Amniotic epithelial cell (primary cell): ENCODE results near the gene DNMT3B.
"Not testable (repeated sequence)": the region's sequence is repeated elsewhere in the genome, so short reads cannot be mapped to it uniquely, and the experiment has no call there.

Experiments
- DNase-seq: peaks from one replicate; pipeline ENCODE4 v3.0.0-alpha.2; 2010; ENCODE audit warnings: low read depth

The DNMT3B gene

DNA sequence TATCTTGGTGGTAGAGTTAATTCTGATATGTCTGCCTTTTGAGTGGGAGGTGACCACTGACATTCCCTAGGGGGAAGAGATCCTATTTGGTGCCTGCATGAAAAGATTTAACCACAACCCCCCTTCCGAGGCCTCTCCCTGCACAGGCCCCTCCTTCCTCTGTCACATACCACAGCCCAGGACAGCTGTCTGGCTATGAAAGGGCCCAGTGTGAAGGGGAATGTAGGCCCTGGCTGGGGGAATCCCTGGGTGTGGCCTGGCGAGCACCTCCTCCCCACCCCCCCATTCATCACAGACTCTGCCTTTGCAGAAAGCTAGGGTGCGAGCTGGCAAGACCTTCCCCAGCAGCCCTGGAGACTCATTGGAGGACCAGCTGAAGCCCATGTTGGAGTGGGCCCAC lies 30.1 kb downstream of the DNMT3B start:
- peak; percentile 74 for DNase-seq

DNA sequence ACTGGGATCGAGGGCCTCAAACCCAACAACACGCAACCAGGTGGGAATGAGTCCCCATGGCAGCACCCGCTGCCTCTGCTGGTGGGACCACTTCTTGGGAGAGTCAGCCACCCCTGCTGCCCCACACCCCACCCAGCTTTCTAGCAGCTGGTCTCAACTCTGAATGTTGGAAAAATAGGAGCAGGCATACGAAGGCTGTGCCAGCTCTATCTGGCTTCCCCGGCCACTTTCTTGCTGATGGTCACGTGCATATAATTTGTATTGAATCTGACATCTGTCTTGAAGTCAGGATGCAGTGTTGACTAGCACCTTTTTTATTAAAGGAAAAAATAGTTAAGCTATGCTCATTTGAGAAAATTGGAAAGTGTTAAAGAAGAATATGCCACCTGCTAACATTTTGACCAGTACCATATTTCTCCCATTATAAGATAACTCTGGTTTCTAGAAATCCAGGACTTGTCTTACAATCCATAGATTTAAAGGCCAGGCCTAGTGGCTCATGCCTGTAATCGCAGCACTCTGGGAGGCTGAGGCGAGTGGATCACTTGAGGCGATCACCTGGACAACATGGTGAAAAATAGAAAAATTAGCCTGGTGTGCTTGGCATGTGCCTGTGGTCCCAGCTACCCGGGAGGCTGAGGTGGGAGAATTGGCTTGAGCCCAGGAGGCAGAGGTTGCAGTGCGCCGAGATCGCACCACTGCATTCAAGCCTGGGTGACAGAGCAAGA lies 30.7 kb downstream of the DNMT3B start:
- no peak for DNase-seq

DNA sequence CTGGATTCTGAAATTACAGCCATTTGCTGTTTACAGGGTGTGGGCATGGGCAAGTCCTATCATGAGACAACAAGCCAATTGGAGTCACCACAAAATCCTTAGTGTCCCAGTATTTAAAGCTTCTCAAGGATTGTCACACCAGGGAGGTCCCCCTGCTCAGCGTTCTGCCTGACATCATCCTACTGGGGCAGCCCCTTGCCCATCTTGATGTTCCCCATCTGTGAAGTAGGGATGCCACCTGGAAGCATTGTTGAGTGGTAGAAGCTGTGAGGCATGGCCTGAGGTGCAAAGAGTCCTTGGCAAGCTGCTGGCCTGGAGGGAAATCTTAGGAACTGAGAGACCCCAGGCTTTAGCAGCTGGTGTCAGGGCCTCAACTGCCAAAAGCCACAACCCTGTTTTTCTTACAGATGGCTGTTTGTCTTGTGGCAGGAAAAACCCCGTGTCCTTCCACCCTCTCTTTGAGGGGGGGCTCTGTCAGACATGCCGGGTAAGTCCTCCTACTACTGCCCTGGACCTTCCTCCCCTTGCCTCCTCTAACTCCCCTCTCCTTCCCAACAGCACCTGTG lies 34.3 kb downstream of the DNMT3B start:
- DNase-seq, result no peak

DNA sequence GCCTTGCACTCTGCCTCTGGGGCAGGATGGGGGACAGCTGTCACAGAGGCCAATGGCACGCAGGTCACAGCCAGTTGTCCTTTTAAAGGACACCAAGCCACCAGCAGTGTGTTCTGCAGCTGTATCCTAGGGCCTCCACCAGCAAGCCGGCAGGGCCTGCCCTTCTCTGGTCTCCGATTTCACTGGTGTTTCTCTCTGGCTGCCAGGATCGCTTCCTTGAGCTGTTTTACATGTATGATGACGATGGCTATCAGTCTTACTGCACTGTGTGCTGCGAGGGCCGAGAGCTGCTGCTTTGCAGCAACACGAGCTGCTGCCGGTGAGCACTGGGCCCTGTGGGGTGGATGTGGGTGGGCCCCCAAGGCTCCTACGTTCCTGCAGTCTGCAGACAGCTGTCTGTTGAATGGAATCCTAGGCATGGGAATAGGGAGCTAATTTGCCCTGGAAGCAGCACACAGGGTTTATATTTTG lies 34.8 kb downstream of the DNMT3B start:
- no peak for DNase-seq

DNA sequence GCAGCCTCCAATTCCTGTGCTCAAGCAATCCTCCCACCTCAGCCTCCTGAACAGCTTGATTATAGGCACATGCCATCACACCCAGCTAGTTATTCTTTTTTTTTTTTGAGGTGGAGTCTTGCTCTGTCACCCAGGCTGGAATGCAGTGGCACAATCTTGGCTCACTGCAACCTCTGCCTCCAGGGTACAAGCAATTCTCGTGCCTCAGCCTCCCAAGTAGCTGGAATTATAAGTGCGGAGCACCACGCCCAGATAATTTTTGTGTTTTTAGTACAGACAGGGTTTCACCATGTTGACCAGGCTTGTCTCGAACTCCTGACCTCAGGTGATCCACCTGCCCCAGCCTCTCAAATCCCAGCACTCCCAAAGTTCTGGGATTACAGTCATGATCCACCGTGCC lies 35.4 kb downstream of the DNMT3B start:
- not testable (repeated sequence) for DNase-seq

DNA sequence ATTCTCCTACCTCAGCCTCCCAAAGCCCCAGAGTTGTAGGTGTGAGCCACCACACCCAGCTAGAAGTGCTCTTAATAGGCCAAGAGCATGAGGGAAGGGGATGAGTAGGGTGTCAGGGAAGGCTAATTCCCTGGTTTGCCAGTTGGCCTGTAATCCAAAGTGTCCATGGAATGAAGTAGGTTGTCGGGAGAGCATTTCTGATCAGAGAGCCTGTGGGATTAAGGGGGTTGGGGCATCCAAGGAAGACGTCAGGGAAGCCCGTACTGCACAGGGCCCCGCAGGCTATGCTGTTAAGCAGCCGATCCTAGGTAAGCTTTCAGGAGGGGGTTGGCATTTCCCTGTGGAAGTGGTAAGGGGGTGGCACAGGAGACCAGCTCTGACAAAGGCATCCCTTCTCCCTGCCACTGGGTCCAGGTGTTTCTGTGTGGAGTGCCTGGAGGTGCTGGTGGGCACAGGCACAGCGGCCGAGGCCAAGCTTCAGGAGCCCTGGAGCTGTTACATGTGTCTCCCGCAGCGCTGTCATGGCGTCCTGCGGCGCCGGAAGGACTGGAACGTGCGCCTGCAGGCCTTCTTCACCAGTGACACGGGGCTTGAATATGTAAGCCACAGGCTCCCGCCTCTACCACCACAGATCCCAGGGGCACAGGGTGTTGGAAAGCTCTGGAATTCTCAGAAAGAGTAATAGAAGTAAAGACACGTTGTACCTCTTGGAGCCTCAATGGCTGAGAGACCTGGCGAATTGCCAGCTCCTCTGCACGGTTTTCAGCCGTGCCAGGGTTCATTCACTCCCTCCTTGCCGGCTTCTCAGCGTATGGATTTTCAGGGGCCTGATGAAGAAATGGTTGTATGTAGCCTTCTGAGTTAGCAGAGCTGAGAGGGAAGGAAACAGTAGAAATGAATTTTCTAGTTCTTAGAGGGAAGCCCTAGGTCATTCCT lies 36.1 kb downstream of the DNMT3B start:
- no peak for DNase-seq

DNA sequence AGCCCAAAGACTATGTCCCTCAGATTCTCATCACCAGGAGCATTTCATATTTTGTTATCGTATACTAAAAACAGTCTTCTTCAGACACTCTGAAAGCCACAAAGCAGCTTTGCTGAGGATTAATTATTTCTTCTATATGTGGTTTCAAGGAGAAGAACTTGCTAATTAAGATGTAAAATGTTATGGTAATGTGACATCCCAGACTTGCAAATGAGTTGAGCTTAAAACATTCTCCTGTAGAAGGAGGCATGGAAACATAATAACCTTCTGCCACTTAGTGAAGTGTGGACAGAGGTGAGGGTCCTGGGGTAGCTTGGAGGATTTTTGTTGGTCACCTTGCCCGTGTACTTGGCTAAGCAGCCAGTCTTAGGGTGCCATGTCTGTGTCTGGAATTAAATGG lies 40.9 kb downstream of the DNMT3B start:
- DNase-seq, result no peak

DNA sequence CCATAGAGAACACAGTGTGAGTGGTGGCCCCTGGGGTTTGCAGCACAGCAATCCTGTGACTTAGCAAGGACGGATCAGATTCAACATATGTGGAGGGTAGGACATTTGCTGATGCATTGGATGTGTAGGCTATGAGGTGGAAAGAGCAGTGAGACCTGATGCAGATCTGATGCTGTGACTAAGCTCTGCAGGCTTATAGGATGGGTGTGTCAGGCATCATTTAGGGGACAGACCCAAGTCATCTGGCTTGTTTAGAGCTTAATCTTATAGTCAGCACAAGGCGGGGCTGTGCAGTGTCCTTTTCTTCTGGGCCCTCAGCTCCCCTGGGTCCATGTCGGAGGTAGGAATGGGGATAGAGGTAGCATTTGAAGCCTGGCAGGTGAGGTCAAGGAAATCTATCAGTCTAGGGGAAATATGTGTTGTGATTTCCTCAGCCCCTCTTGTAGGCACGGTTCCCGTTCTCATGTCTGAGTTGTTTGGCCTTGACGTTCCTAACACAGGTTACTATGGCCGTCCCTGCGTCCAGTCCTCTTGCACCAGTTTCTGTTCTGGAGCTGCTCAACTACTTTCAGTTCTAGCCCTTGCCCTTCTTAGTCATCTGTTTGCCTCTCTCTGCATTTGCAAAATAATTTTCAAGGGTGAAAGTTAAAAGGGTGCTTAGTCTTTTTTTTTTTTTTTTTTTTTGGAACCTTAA lies 42.0 kb downstream of the DNMT3B start:
- DNase-seq, result no peak

DNA sequence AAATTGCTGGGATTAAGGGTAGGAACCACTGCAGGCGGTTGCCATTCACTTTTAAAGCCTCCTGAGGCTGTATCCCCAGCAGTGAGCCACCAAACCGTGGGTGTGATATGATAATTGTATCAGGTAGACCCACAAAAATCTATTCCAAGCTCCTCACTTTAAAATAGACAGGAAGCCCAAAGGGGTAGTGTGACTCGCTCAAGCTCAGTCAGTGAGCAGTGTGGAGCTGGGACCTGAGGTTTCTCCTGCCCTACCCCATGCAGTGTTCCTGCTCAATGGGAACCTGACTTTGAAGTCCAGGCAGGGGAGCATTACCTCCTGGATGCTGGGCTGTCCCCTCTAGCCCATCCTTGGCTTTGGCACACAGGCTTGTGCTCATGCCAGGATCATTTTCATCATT lies 42.6 kb downstream of the DNMT3B start:
- no peak for DNase-seq

DNA sequence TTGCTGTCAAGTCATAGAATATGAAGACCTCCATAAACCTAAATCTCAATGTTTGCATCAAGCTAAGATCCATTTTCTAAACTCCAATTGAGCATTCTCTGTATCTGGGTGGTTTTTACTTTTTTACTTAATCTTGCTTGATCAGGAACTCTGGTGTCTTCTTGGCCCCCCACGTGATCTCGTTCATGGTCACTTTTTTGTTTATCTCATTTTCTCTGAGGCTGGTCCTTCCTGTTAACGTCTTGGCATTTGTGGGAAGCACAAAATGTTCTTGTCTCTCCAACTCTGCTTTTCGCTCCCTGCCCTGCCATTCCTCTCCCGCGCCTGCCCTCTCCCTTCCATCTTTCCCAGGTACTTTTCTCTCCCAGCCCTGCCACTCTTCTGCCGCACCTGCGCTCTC lies 43.5 kb downstream of the DNMT3B start:
- DNase-seq, result no peak

DNA sequence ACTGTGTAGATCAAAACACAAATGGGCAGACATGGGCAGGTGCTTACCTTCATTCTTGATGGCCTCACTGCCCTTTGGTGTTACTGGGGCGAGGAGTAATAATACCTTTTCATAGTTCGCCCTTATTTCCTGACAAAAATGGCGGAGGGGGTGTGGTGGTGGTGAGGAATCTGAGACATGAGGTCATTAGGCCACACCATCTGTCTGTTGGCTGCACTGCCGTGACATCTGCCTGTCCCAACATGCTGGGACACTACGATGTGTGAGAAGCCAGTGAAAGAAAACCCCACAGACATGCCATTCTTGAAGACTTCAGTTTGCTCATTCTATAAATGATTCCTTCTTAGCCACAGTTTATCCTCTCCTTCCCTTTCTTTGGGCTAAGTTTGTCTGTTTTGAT lies 44.2 kb downstream of the DNMT3B start:
- DNase-seq, result no peak

DNA sequence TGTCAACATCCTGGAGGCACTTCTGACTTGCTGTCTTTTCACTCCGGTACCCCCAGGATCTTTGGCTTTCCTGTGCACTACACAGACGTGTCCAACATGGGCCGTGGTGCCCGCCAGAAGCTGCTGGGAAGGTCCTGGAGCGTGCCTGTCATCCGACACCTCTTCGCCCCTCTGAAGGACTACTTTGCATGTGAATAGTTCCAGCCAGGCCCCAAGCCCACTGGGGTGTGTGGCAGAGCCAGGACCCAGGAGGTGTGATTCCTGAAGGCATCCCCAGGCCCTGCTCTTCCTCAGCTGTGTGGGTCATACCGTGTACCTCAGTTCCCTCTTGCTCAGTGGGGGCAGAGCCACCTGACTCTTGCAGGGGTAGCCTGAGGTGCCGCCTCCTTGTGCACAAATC lies 45.5 kb downstream of the DNMT3B start:
- DNase-seq, result no peak

DNA sequence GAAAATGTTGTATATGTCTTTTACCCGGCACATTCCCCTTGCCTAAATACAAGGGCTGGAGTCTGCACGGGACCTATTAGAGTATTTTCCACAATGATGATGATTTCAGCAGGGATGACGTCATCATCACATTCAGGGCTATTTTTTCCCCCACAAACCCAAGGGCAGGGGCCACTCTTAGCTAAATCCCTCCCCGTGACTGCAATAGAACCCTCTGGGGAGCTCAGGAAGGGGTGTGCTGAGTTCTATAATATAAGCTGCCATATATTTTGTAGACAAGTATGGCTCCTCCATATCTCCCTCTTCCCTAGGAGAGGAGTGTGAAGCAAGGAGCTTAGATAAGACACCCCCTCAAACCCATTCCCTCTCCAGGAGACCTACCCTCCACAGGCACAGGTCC lies 46.3 kb downstream of the DNMT3B start:
- no peak for DNase-seq

DNA sequence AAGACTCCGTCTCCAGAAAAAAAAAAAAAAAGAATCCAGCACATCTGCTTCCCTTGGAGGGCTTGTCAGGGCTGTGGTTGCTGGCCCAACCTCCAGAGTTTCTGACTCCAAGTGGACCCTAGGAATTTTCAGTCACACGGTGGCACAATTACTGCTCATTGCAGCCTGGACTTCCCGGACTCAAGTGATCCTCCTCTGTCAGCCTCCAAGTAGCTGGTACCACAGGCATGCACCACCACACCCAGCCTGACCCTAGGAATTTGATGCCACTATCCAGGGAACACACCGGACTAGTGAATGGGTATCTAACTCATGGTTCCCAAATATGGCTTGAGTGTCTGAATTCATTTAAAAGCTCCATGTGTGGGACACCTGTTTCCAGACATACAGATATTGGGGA lies 47.7 kb downstream of the DNMT3B start:
- no peak for DNase-seq

DNA sequence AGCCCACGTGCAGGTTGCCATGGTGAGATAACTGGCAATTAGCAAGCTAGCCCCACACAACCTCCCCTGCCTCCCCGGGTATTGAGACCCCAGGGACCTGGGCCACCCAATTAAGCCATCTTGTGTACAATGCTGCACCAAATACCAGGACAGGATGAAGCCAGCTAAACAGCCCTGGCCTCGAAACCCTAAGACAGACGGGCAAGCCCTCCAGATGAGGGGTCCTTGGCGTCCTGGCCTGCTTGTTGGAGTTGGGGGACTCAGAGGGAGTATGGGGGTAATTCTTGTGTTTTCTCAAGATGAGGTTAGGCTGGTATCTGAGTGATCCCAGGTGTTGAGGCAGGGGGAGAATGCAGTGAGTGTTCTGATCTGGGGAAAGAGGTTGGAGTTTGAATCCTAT lies 48.8 kb downstream of the DNMT3B start:
- no peak for DNase-seq

DNA sequence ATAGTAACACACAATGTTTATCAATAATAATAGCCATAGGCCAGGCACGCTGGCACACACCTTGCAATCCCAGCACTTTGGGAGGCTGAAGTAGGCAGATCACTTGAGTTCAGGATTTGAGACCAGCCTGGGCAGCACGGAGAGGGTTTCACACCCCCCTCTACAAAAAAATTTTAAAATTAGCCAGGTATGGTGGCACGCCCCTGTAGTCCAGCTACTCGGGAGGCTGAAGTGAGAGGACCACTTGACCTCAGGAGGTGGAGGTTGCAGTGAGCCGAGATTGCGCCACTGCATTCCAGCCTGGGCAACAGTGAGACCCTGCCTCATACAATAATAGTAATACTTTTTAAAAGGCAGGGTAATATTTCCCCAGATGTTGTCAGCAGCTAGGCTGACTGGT lies 49.7 kb downstream of the DNMT3B start:
- no peak for DNase-seq

DNA sequence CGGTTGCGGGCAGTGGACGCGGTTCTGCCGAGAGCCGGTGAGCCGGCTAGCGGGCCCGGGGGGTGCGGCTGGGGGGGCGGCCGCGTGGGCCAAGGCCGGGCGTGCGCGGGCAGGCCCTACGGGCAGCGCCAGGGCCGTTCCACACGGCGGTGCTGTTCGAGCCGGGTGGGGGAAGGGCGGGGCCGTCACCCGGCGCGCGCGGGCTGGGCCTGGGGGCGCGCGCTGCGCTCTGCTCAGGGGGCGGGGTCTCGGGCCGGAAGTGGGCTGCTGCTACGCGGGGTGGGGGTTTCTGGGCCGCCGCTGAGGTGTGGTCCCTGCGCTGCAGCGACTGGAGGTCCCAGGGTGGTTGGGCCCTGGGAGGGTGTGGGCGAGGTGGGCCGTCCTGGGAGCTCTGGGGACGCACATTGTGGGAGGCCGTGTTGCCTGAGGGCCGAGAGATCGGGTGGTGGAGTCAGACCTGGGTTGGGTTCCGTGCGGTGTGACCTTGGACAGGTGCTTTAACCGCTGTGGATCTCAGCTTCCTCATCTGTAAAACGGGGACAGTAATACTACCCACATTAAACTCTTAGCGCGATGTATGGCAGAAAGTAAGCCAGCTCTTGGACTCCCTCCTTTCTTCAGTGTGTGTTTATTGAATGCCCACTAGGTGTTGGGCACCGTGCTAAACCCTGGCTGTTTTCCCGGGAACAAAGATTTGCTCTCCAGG lies 58.0 kb downstream of the DNMT3B start:
- peak; percentile 32 for DNase-seq

DNA sequence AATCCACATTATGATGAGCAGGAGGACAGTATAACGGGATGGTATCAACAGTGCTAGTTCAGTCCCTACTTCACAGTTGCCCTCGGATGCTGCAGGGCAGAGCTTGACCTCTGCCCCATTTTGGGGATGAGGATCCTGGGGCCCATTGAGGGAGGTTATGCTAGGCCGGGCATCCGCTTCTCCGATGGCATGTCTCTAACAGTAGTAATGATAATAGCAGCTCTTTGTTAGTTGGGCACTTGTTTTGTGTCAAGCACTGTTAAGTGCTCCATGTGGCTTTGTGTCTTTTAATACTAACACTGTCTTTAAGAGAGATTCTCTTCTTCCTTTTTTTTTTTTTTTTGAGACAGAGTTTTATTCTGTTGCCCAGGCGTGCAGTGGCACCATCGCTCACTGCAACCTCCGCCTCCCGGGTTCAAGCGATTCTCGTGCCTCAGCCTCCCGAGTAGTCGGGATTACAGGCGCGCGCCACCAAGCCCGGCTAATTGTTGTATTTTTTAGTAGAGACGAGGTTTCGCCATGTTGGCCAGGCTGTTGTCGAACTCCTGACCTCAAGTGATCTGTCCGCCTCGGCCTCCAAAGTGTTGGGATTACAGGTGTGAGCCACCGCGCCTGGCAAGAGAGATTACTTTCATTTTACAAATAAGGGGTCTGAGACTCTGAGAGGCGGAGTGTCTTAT lies 58.7 kb downstream of the DNMT3B start:
- DNase-seq, result no peak

DNA sequence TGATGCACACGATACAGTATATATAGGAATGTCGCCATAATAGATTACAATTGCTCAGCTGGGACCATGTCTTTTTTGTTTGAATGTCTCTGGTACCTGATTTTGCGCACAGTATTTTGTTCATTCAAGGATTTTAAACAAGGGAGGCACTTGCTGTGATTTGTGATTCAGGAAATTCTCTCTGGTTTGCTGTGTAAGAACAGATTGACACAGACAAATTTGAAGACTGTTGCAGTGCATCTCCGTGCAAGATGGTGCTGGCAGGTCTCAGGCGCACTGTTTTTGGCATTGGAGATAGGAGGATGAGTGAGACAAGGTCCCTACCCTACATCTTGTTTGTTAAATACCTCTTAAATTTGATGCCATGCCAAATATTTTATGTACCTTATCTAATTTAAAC lies 60.0 kb downstream of the DNMT3B start:
- DNase-seq, result no peak

DNA sequence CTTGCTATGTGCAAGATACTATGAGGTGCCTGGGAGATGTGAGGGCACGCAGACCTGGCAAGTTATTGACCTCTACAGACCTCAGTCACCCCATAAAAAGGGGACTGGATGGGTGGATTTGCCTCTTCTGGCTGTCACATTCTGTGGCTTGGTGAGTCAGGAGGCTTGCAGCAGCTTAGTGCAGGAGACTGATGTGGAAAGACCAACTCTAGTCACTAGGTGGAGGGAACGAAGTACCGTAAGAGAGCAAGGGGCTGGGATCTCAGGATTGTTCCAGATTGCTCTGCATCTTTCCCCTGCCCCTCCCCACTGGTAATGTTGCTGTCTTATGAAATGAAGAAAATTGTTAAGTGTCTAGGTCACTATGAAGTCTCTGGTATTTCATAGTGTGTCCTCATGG lies 60.9 kb downstream of the DNMT3B start:
- peak; percentile 93 for DNase-seq
